ENCODE results near the gene SSUH2. TPM values are rescaled to one million over a fixed set of nuclear protein-coding genes. Genes with fewer than 3 reads are reported as not detected.

SSUH2 gene
- total and polyA plus RNA-seq, 2 of the 13 experiments (the other 11 are each of a cell fraction or from before 2014, with no cell fraction given): 38.1 to 136 TPM

- TF ChIP-seq MEIS2 (CRISPR knock-in tag; IDR thresholded peaks at IDR 0.05) (no peak), DNMT1 (CRISPR knock-in tag; IDR thresholded peaks at IDR 0.05) (no peak), EP300 (IDR thresholded peaks at IDR 0.05; ENCODE audit: low read depth in 2 of 2, low read length in 2 of 2) (no peak), EP300 (CRISPR knock-in tag; IDR thresholded peaks at IDR 0.05; ENCODE audit: borderline replicate concordance) (no peak), MIXL1 (CRISPR knock-in tag; IDR thresholded peaks at IDR 0.05) (no peak)
These were observed 48.9 kb downstream of the SSUH2 start (continued) for GRCh38 chr3:8595695-8596115.

- TF ChIP-seq MAFG (CRISPR knock-in tag; IDR thresholded peaks at IDR 0.05) (no peak), TCF7 (IDR thresholded peaks at IDR 0.05; ENCODE audit: low read depth) (no peak), ZNF512 (CRISPR knock-in tag; IDR thresholded peaks at IDR 0.05) (no peak), ZNF143 (CRISPR knock-in tag; IDR thresholded peaks at IDR 0.05) (no peak)
- no peaks in the 10 kb centered on the region for H3K36me3 ChIP-seq (replicated peaks in 1 of 2; ENCODE audit: control insufficient read depth in 1 of 2, insufficient read depth in 2 of 2, low read length in 2 of 2)
- FAIRE-seq (no peak), DNase-seq (ENCODE audit: low spot score) (no peak), ATAC-seq (no peak; the same call in 1 of the 3 replicates)
- WGBS (ENCODE audit: low lambda C conversion rate): 0% methylated on average over 1 of the region's 3 CpGs
- H3K27ac ChIP-seq (ENCODE audit: extremely low read length, insufficient read depth, low read length): no peak overlapping the region
- H2AFZ ChIP-seq (ENCODE audit: low read length): no peak overlapping the region
- ChIA-PET POLR2A (no interaction called here), CTCF (ENCODE audit: low intra/inter-chr PET ratio, low total read pairs) (no interaction called here)
- no peaks in the 10 kb centered on the region for H4K20me1 ChIP-seq (ENCODE audit: insufficient read depth, low read length)
- H3K9me3 ChIP-seq (ENCODE audit: low read length): no peaks in the 10 kb centered on the region
- no peak overlapping the region for H3K4me3 ChIP-seq (replicated peaks in 1 of 3; ENCODE audit: insufficient read depth in 1 of 3, low read depth in 2 of 3, low read length in 3 of 3)
- peaks cover 5% of the 10 kb centered on the region; the same call in 1 of the 2 replicates for H3K4me1 ChIP-seq (ENCODE audit: insufficient read depth, low read length)
- peaks cover 3 to 7% of the 10 kb centered on the region in 2 experiments; a peak in 3 of 5 replicates for H3K27me3 ChIP-seq (ENCODE audit: control insufficient read depth in 1 of 2, insufficient read depth in 2 of 2, low read length in 2 of 2)
- intact Hi-C loops (cut with micrococcal nuclease; ENCODE audit: unreplicated experiment) (no loop called here), in situ Hi-C loops (cut with HindIII; ENCODE audit: extremely low pct_ligation_motif_present, low pct_unique_long_range_greater_than_20kb) (no loop called here)
- H3K79me2 ChIP-seq (ENCODE audit: insufficient read depth, low read length): no peaks in the 10 kb centered on the region
- no peak overlapping the region for H3K4me2 ChIP-seq (ENCODE audit: low read depth, low read length)
- H3K9ac ChIP-seq (ENCODE audit: insufficient read depth, low read depth, low read length): no peak overlapping the region
- BruUV-seq (replicated peaks): no TSS peak
These were observed 49.3 kb downstream of the SSUH2 start for GRCh38 chr3:8595252-8595651.

All from HepG2 (cell line).